ENCODE data around the gene CYP3A5. TPM values are rescaled to one million over a fixed set of nuclear protein-coding genes. Genes with fewer than 3 reads are reported as not detected.
A peak's percentile ranks its signal among the peaks of the same experiment; 100 is the strongest.
"Not testable (repeated sequence)": the region's sequence is repeated elsewhere in the genome, so short reads cannot be mapped to it uniquely, and the experiment has no call there.

The CYP3A5 gene
- total and polyA plus RNA-seq, 2 experiments from 2014 or later: 228 to 345 TPM

GRCh38 chr7:99709260-99709659 is 29.5 kb upstream of the CYP3A5 start:
- Histone ChIP-seq H3K79me2 (no peaks in the 10 kb centered on the region), H3K9me3 (ENCODE audit: low read depth) (no peaks in the 10 kb centered on the region), H3K4me3 (no peak overlapping the region), H3K9me2 (replicated peaks; ENCODE audit: insufficient read depth) (no peaks in the 10 kb centered on the region), H3K27ac (no peak overlapping the region), H3K4me1 (ENCODE audit: insufficient read depth) (no peaks in the 10 kb centered on the region), H2AFZ (no peak overlapping the region), H3K36me3 (replicated peaks; ENCODE audit: insufficient read depth, low read depth) (no peaks in the 10 kb centered on the region), H3K4me2 (no peak overlapping the region), H3K27me3 (no peaks in the 10 kb centered on the region), H4K20me1 (ENCODE audit: insufficient read depth, poor library complexity, severe bottlenecking) (no peaks in the 10 kb centered on the region)
- DNase-seq (ENCODE audit: low spot score): no peak
- no peak for TF ChIP-seq EZH2phosphoT487 (IDR thresholded peaks at IDR 0.05; ENCODE audit: low read depth, severe bottlenecking, unreplicated experiment)
- TF ChIP-seq CTCF (IDR thresholded peaks at IDR 0.05; ENCODE audit: poor library complexity): no peak
- no peak for TF ChIP-seq EZH2 (IDR thresholded peaks at IDR 0.05; ENCODE audit: borderline replicate concordance)
- 96% methylated on average over 2 of the region's 2 CpGs for WGBS (ENCODE audit: low lambda C conversion rate, missing lambda C conversion rate)

- Histone ChIP-seq H3K4me1 (ENCODE audit: insufficient read depth) (no peaks in the 10 kb centered on the region), H4K20me1 (ENCODE audit: insufficient read depth, poor library complexity, severe bottlenecking) (no peaks in the 10 kb centered on the region), H3K9me2 (replicated peaks; ENCODE audit: insufficient read depth) (no peaks in the 10 kb centered on the region), H3K79me2 (no peaks in the 10 kb centered on the region), H3K27me3 (no peaks in the 10 kb centered on the region), H3K9me3 (ENCODE audit: low read depth) (no peaks in the 10 kb centered on the region), H3K4me3 (no peak overlapping the region), H3K27ac (no peak overlapping the region), H3K36me3 (replicated peaks; ENCODE audit: insufficient read depth, low read depth) (no peaks in the 10 kb centered on the region), H3K4me2 (no peak overlapping the region), H2AFZ (no peak overlapping the region)
- no peak for DNase-seq (ENCODE audit: low spot score)
- TF ChIP-seq EZH2 (IDR thresholded peaks at IDR 0.05; ENCODE audit: borderline replicate concordance) (no peak), EZH2phosphoT487 (IDR thresholded peaks at IDR 0.05; ENCODE audit: low read depth, severe bottlenecking, unreplicated experiment) (no peak), CTCF (IDR thresholded peaks at IDR 0.05; ENCODE audit: poor library complexity) (no peak)
- WGBS (ENCODE audit: low lambda C conversion rate, missing lambda C conversion rate): 69% methylated on average over 1 of the region's 1 CpG
Observed at GRCh38 chr7:99707096-99707495, 27.3 kb upstream of the CYP3A5 start.

GRCh38 chr7:99699946-99700345 is 20.1 kb upstream of the CYP3A5 start:
- Histone ChIP-seq H3K27ac (peak overlapping the region; percentile 91), H3K27me3 (no peaks in the 10 kb centered on the region), H3K4me1 (ENCODE audit: insufficient read depth) (peaks cover 24% of the 10 kb centered on the region), H3K36me3 (replicated peaks; ENCODE audit: insufficient read depth, low read depth) (no peaks in the 10 kb centered on the region), H3K9me3 (ENCODE audit: low read depth) (no peaks in the 10 kb centered on the region), H3K4me3 (no peak overlapping the region), H4K20me1 (ENCODE audit: insufficient read depth, poor library complexity, severe bottlenecking) (no peaks in the 10 kb centered on the region), H3K79me2 (no peaks in the 10 kb centered on the region), H2AFZ (no peak overlapping the region), H3K9me2 (replicated peaks; ENCODE audit: insufficient read depth) (no peaks in the 10 kb centered on the region), H3K4me2 (no peak overlapping the region)
- WGBS (ENCODE audit: low lambda C conversion rate, missing lambda C conversion rate): 48% methylated on average over 5 of the region's 5 CpGs
- TF ChIP-seq CTCF (IDR thresholded peaks at IDR 0.05; ENCODE audit: poor library complexity): no peak
- no peak for TF ChIP-seq EZH2 (IDR thresholded peaks at IDR 0.05; ENCODE audit: borderline replicate concordance)
- no peak for TF ChIP-seq EZH2phosphoT487 (IDR thresholded peaks at IDR 0.05; ENCODE audit: low read depth, severe bottlenecking, unreplicated experiment)
- DNase-seq (ENCODE audit: low spot score): no peak

GRCh38 chr7:99698867-99699730 is 19.3 kb upstream of the CYP3A5 start:
- peak overlapping the region; percentile 62 for H3K4me2 ChIP-seq
- H4K20me1 ChIP-seq (ENCODE audit: insufficient read depth, poor library complexity, severe bottlenecking); H3K79me2 ChIP-seq; H3K9me3 ChIP-seq (ENCODE audit: low read depth); H2AFZ ChIP-seq; H3K4me3 ChIP-seq; H3K9me2 ChIP-seq (replicated peaks; ENCODE audit: insufficient read depth); H3K36me3 ChIP-seq (replicated peaks; ENCODE audit: insufficient read depth, low read depth); H3K27me3 ChIP-seq: not testable (repeated sequence)
- 24% methylated on average over 6 of the region's 6 CpGs for WGBS (ENCODE audit: low lambda C conversion rate, missing lambda C conversion rate)
- peaks cover 31% of the 10 kb centered on the region for H3K4me1 ChIP-seq (ENCODE audit: insufficient read depth)
- peak overlapping the region; percentile 91 for H3K27ac ChIP-seq
- peak; percentile 46 for DNase-seq (ENCODE audit: low spot score)
